HG02571 (cell line): ENCODE measurements around the gene ARID1B.

Experiments used
- ATAC-seq: cut with Tn5 transposase; IDR thresholded peaks from one replicate; pipeline ENCODE4 v1.9.1; 2021; ENCODE audit warnings: mild to moderate bottlenecking, moderate library complexity; ENCODE audit not compliant: unreplicated experiment

The ARID1B gene

DNA sequence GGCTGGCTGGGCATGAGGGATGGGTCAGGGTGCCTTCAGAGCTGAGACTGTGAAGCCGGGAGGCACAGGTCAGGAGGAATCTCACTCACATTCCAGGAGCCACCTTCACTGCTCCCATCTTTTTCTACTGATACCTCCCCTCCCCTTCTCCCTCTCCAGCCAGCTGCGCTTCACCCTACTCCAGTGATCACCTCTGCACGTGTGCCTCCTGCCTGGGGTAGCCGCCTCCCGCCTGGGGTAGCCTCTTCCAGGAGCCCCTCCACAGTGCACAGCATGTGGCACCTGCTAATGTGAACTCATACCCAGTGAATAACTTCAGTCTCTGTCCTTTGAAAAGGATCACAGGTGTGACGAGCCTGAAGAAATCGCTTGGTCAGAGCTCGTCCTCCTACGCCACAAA lies 313.6 kb downstream of the ARID1B start:
- no peak for ATAC-seq

GRCh38 chr6:157091243-157091642 lies 314.1 kb downstream of the ARID1B start:
- ATAC-seq: no peak

DNA sequence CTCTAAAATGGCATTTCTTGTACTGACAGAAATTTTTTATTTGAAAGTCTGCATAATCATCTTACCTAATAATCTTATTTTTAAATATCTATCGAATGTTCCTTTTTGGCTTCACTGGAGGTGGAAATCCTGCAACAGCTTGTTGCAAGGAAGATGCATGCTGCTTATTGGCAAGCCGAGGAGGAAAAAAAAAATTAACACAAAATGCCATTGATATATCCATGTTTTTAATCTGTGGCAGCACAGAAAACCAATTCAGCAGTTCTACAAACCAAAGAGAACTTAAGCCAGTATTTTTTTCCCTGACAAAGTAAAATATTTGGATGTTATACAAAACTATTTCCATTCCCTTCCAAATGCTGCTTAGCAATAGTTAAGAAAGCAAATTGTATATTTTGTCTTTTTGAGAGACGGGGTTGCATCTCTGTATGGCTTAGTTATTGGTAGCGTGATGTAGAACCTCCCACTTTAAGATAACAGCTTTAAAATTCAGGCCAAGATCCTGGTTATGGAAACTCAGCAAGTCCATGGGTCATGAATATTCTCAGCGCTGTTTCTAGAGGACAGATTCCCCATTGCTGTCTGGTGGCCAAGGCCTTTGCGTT lies 314.8 kb downstream of the ARID1B start:
- ATAC-seq: no peak

- ATAC-seq: no peak
Observed at GRCh38 chr6:157092736-157093135, 315.6 kb downstream of the ARID1B start.

GRCh38 chr6:157093536-157093935 lies 316.4 kb downstream of the ARID1B start:
- no peak for ATAC-seq

DNA sequence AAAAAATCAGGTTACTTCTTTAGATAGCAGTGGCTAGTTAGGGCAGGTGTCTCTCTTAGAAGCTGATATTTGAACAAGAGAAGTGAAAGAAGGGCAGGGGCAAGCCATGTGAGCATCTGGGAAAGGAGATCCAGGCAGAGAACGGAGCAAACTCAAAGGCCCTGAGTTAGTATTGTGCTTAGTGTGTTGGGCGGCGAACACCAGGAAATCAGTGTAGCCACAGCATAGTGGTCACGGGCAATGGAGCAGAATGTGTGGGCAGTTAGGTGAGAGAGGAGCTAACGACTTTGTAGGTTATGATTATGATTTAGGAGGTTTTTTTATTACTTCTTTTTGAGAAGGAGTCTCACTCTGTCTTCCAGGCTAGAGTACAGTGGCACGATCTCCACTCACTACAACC lies 316.9 kb downstream of the ARID1B start:
- peak; percentile 53 for ATAC-seq

DNA sequence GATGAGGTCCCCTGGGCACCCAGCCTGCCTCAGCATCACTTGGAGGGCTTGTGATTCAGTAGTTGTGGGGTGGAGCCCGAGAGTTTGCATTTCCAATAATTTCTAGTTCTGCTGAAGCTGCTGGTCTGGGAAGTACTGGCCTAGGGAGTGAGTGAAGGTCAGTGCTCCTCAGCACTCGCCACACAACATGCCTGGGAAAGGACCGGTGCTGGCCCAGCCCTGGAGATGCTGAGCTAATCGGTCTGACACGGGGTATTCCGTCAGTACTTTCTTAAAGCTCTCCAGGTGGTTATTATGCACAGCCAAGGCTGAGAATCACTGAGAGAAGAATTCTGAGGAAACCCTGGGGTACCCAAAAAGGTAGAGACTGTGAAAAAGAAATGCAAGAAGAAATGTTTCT lies 317.9 kb downstream of the ARID1B start:
- ATAC-seq: no peak

DNA sequence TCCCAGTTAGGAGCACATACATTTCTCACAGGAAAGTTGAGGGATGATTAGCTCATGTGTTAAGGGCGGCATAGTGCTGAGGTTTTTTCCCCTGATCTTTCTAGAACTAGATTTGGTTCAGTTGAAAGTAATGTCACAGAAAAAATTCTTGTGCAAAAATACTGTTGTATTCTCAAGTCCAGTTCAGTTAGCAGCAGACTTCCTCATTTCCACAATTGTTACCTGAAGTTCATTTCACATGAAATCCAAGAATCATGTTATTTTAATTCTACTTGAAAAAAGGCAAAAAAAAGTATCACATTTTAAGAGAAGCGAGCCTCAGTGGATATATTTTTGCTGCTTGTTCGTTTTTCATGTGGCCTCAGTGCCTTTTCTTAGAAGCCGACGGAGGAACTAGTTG lies 318.4 kb downstream of the ARID1B start:
- no peak for ATAC-seq

- ATAC-seq: no peak
Observed at GRCh38 chr6:157096105-157096504, 318.9 kb downstream of the ARID1B start.

GRCh38 chr6:157096522-157096921 lies 319.3 kb downstream of the ARID1B start:
- no peak for ATAC-seq

GRCh38 chr6:157097255-157097955 lies 320.2 kb downstream of the ARID1B start:
- no peak for ATAC-seq

DNA sequence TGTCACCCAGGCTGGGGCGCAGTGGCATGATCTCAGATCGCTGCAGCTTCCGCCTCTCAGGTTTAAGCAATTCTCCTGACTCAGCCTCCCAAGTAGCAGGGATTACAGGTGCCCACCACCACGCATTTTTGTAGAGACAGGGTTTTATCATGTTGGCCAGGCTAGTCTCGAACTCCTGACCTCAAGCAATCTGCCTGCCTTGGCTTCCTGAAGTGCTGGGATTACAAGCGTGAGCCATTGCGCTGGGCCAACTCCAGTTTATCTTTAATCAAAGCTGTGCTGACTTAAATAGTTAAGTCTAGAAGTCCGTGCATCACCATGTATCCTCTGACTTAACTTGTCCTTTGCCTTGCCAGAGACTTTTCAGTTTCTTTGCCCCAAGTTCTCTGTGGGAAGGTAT lies 321.8 kb downstream of the ARID1B start:
- no peak for ATAC-seq

- peak; percentile 97 for ATAC-seq
Observed at GRCh38 chr6:157099912-157100593, 322.9 kb downstream of the ARID1B start.

- no peak for ATAC-seq
Observed at GRCh38 chr6:157101166-157101565, 324.0 kb downstream of the ARID1B start.

DNA sequence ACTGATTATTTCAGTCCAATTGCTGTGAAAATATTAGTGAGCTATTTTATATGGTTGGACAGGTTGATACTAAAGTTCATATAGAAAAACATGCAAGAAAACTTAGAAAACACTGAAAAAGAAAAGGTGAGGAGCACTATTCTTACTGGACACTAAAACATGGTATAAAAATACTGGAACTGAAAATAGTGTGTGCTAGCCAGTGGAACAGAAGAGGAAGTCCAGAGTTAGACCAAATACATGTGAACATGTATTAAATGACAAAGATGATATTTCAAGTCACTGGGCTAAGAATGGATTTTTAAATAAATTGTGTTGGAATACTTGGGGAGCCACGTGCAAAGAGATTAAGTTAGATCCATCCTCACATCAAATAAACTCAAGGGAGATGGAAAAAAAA lies 327.6 kb downstream of the ARID1B start:
- no peak for ATAC-seq

- ATAC-seq: no peak
Observed at GRCh38 chr6:157106487-157106886, 329.3 kb downstream of the ARID1B start.

- no peak for ATAC-seq
Observed at GRCh38 chr6:157107571-157107914, 330.4 kb downstream of the ARID1B start.

GRCh38 chr6:157107915-157108651 lies 330.9 kb downstream of the ARID1B start:
- ATAC-seq: no peak

- no peak for ATAC-seq
Observed at GRCh38 chr6:157108923-157109322, 331.7 kb downstream of the ARID1B start.

GRCh38 chr6:157110607-157111006 lies 333.4 kb downstream of the ARID1B start:
- ATAC-seq: no peak

DNA sequence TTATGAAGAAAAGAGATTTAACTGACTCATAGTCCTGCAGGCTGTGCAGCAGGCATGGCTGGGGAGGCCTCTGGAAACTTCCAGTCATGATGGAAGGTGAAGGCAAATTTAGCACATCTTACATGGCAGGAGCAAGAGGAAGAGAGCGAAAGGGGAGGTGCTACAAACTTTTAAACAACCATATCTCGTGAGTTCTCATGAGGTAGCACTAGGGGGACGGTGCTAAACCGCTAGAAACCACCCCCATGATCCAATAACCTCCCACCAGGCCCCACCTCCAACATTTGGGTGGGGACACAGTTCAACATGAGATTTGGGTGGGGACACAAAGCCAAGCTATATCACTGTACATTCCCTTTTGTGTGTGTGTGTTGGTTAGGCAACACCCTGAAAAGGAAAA lies 336.2 kb downstream of the ARID1B start:
- no peak for ATAC-seq

DNA sequence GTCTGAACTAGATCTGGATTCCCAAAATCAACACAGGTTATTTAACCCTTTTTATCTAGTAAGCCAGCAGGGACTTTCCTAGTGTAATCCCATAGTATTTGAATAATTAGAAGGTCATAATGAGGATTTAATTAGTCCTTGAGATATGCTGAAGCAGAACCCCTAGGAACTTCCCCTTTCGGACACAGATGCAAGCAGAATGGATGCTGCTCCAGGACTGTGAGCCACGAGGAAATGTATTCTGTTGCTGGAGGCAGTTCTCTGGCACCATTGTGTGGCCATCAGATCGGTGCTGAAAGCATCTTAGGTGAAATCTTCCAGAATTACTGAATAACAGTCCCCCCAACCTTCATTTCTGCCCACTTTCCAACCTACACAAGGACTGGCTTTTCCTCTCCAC lies 339.2 kb downstream of the ARID1B start:
- ATAC-seq: no peak
